IMR-90 (cell line): ENCODE measurements around the gene CDH12.

Source experiments
- BHLHE40 ChIP-seq: fragments of 150-350 bp; IDR thresholded peaks from 2 replicates; pipeline ENCODE4 v1.6.1; 2016; ENCODE audit warnings: mild to moderate bottlenecking, low read depth, low read length
- CEBPB ChIP-seq: IDR thresholded peaks from 2 replicates; pipeline ENCODE4 v1.6.1; 2012; ENCODE audit warnings: low read depth, low read length, improper control_type of control experiment
- FOS ChIP-seq: fragments of 150-350 bp; IDR thresholded peaks from 2 replicates; pipeline ENCODE4 v1.6.1; 2016; ENCODE audit warnings: low read depth, low read length
- MAFK ChIP-seq: IDR thresholded peaks from 2 replicates; pipeline ENCODE4 v1.6.1; 2012; ENCODE audit warnings: low read depth, low read length, improper control_type of control experiment
- MXI1 ChIP-seq: IDR thresholded peaks from 2 replicates; pipeline ENCODE4 v1.6.1; 2012; ENCODE audit warnings: low read depth, mild to moderate bottlenecking, low read length, moderate library complexity, borderline replicate concordance
- POLR2A ChIP-seq: IDR thresholded peaks from 2 replicates; pipeline ENCODE4 v1.6.1; 2012; ENCODE audit warnings: mild to moderate bottlenecking, low read depth, low read length
- RAD21 ChIP-seq: IDR thresholded peaks from 2 replicates; pipeline ENCODE4 v1.6.1; 2012; ENCODE audit warnings: low read length, improper control_type of control experiment
- RCOR1 ChIP-seq: IDR thresholded peaks from 2 replicates; pipeline ENCODE4 v1.6.1; 2012; ENCODE audit warnings: mild to moderate bottlenecking, low read length, improper control_type of control experiment; ENCODE audit not compliant: insufficient replicate concordance
- RFX5 ChIP-seq: IDR thresholded peaks from 2 replicates; pipeline ENCODE4 v1.8.0; 2012; ENCODE audit warnings: low read depth, mild to moderate bottlenecking, low read length, moderate library complexity
- SMC3 ChIP-seq: fragments of 150-350 bp; IDR thresholded peaks from 2 replicates; pipeline ENCODE4 v1.6.1; 2016; ENCODE audit warnings: low read depth, mild to moderate bottlenecking, antibody characterized with exemption, low read length, moderate library complexity
- TF ChIP-seq, protein P1 (sequence below): conservative IDR thresholded peaks from 2 replicates; pipeline ENCODE4 v1.5.1; 2012; ENCODE audit warnings: mild to moderate bottlenecking, low read depth, low read length, improper control_type of control experiment
- TF ChIP-seq, protein P2 (sequence below): fragments of 150-350 bp; IDR thresholded peaks from 2 replicates; pipeline ENCODE4 v1.6.1; 2016; ENCODE audit warnings: low read depth, mild to moderate bottlenecking, low read length, moderate library complexity, borderline replicate concordance

DNA sequence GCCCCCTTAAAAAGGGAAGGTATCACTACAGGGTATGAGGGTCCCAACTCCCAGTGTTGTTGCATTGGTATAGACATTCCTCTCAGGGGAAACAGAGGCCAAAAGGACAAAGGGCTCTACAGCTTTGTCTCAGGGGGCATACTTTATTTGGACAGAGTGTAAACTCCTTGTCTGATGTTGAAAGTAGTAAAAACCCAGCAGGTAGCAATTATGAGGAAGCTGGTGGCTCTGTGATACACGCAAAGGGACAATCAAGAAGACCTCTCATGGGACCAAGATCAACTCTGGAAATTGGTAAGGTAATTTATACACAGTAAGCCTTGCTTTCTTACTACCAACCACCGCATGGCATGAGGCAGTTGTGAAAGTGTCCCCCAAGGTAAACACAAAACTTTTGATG, 764.6 kb downstream of the CDH12 start:
- TF ChIP-seq, protein P1, sequence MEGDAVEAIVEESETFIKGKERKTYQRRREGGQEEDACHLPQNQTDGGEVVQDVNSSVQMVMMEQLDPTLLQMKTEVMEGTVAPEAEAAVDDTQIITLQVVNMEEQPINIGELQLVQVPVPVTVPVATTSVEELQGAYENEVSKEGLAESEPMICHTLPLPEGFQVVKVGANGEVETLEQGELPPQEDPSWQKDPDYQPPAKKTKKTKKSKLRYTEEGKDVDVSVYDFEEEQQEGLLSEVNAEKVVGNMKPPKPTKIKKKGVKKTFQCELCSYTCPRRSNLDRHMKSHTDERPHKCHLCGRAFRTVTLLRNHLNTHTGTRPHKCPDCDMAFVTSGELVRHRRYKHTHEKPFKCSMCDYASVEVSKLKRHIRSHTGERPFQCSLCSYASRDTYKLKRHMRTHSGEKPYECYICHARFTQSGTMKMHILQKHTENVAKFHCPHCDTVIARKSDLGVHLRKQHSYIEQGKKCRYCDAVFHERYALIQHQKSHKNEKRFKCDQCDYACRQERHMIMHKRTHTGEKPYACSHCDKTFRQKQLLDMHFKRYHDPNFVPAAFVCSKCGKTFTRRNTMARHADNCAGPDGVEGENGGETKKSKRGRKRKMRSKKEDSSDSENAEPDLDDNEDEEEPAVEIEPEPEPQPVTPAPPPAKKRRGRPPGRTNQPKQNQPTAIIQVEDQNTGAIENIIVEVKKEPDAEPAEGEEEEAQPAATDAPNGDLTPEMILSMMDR = no peak
- no peak for TF ChIP-seq POLR2A
- TF ChIP-seq RAD21 = no peak
- no peak for TF ChIP-seq MXI1
- TF ChIP-seq, protein P2, sequence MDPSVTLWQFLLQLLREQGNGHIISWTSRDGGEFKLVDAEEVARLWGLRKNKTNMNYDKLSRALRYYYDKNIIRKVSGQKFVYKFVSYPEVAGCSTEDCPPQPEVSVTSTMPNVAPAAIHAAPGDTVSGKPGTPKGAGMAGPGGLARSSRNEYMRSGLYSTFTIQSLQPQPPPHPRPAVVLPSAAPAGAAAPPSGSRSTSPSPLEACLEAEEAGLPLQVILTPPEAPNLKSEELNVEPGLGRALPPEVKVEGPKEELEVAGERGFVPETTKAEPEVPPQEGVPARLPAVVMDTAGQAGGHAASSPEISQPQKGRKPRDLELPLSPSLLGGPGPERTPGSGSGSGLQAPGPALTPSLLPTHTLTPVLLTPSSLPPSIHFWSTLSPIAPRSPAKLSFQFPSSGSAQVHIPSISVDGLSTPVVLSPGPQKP = no peak
- no peak for TF ChIP-seq RFX5
- no peak for TF ChIP-seq BHLHE40
- no peak for TF ChIP-seq SMC3
- TF ChIP-seq CEBPB = no peak
- TF ChIP-seq MAFK = no peak
- no peak for TF ChIP-seq FOS
- TF ChIP-seq RCOR1 = no peak
